HepG2 (cell line): ENCODE data around the gene NFE2L1. TPM values are rescaled to one million over a fixed set of nuclear protein-coding genes. Genes with fewer than 3 reads are reported as not detected.

Experiments used
- AKAP8 ChIP-seq: sonication (generic); formaldehyde crosslinking; IDR thresholded peaks from 2 replicates; pipeline ENCODE4 v1.5.1; 2020; ENCODE audit warnings: mild to moderate bottlenecking, missing genetic modification reagents
- ATAD3A ChIP-seq: sonication (generic); formaldehyde crosslinking; IDR thresholded peaks from 2 replicates; pipeline ENCODE4 v1.4.0; 2020; ENCODE audit warnings: missing genetic modification reagents
- CCDC6 ChIP-seq: sonication (generic); formaldehyde crosslinking; IDR thresholded peaks from 2 replicates; pipeline ENCODE4 v1.8.1; 2022; ENCODE audit warnings: mild to moderate bottlenecking, missing genetic modification reagents, moderate library complexity
- ELF1 ChIP-seq: sonication (generic); formaldehyde crosslinking; IDR thresholded peaks from 2 replicates; pipeline ENCODE4 v1.4.0; 2020; ENCODE audit warnings: missing genetic modification reagents
- HCFC1 ChIP-seq: fragments of 150-350 bp; IDR thresholded peaks from 2 replicates; pipeline ENCODE4 v1.6.1; 2014; ENCODE audit warnings: low read depth, low read length
- HIVEP1 ChIP-seq: sonication (generic); formaldehyde crosslinking; IDR thresholded peaks from 2 replicates; pipeline ENCODE4 v1.4.0; 2020; ENCODE audit warnings: mild to moderate bottlenecking, missing genetic modification reagents
- HOXA3 ChIP-seq: sonication (generic); formaldehyde crosslinking; IDR thresholded peaks from 2 replicates; pipeline ENCODE4 v1.5.0; 2020; ENCODE audit warnings: missing genetic modification reagents
- HOXD1 ChIP-seq: sonication (generic); formaldehyde crosslinking; IDR thresholded peaks from 2 replicates; pipeline ENCODE4 v1.5.0; 2020; ENCODE audit warnings: missing genetic modification reagents
- KMT2B ChIP-seq: IDR thresholded peaks from 2 replicates; pipeline ENCODE4 v1.6.1; 2016; ENCODE audit warnings: missing genetic modification reagents, missing compliant biosample characterization
- MED13 ChIP-seq: sonication (generic); formaldehyde crosslinking; IDR thresholded peaks from 2 replicates; pipeline ENCODE4 v1.5.0; 2020; ENCODE audit warnings: missing genetic modification reagents
- MXD3 ChIP-seq: IDR thresholded peaks from 2 replicates; pipeline ENCODE4 v1.6.1; 2016; ENCODE audit warnings: mild to moderate bottlenecking, missing biosample characterization, missing genetic modification reagents
- NCOA5 ChIP-seq: sonication (generic); formaldehyde crosslinking; IDR thresholded peaks from 2 replicates; pipeline ENCODE4 v1.4.0; 2020; ENCODE audit warnings: missing genetic modification reagents
- NCOR1 ChIP-seq: fragments of 200-600 bp; sonication (generic); IDR thresholded peaks from 2 replicates; pipeline ENCODE4 v1.7.0; 2017; ENCODE audit warnings: antibody characterized with exemption, low read length, borderline replicate concordance
- NFE2L1 ChIP-seq: sonication (generic); formaldehyde crosslinking; IDR thresholded peaks from 2 replicates; pipeline ENCODE4 v1.4.0; 2020; ENCODE audit warnings: missing genetic modification reagents, mild to moderate bottlenecking, borderline replicate concordance
- NFE2L2 ChIP-seq: fragments of 150-350 bp; IDR thresholded peaks from 2 replicates; pipeline ENCODE4 v1.6.1; 2014; ENCODE audit warnings: low read length
- POGZ ChIP-seq: sonication (generic); formaldehyde crosslinking; IDR thresholded peaks from 2 replicates; pipeline ENCODE4 v1.4.0; 2020; ENCODE audit warnings: mild to moderate bottlenecking, missing genetic modification reagents
- REXO4 ChIP-seq: sonication (generic); formaldehyde crosslinking; IDR thresholded peaks from 2 replicates; pipeline ENCODE4 v1.8.0; 2022; ENCODE audit warnings: missing genetic modification reagents, mild to moderate bottlenecking, borderline replicate concordance
- RORA ChIP-seq: sonication (generic); formaldehyde crosslinking; IDR thresholded peaks from 2 replicates; pipeline ENCODE4 v1.5.0; 2020; ENCODE audit warnings: mild to moderate bottlenecking, missing genetic modification reagents, moderate library complexity
- SCMH1 ChIP-seq: sonication (generic); formaldehyde crosslinking; IDR thresholded peaks from 2 replicates; pipeline ENCODE4 v1.9.0; 2021; ENCODE audit warnings: missing genetic modification reagents, mild to moderate bottlenecking, borderline replicate concordance
- SRSF1 ChIP-seq: fragments of 200-400 bp; formaldehyde crosslinking; optimal IDR thresholded peaks from 2 replicates; pipeline ENCODE3; 2017; ENCODE audit warnings: mild to moderate bottlenecking, low read depth, low read length, moderate library complexity
- SRSF9 ChIP-seq: fragments of 200-400 bp; formaldehyde crosslinking; IDR thresholded peaks from 2 replicates; pipeline ENCODE4 v1.6.1; 2018; ENCODE audit warnings: borderline replicate concordance, mild to moderate bottlenecking, low read depth, low read length; ENCODE audit not compliant: insufficient read depth, poor library complexity, severe bottlenecking
- TAF1 ChIP-seq: sonication (generic); formaldehyde crosslinking; IDR thresholded peaks from 2 replicates; pipeline ENCODE4 v1.4.0; 2020; ENCODE audit warnings: missing genetic modification reagents
- TCF7 ChIP-seq: sonication (generic); IDR thresholded peaks from 2 replicates; pipeline ENCODE4 v1.6.1; 2016; ENCODE audit warnings: antibody characterized with exemption, low read depth
- TGIF2 ChIP-seq: IDR thresholded peaks from 2 replicates; pipeline ENCODE4 v1.6.1; 2016; ENCODE audit warnings: control low read depth, missing compliant biosample characterization
- ZNF205 ChIP-seq: IDR thresholded peaks from 2 replicates; pipeline ENCODE4 v1.6.1; 2018; ENCODE audit warnings: missing biosample characterization, missing genetic modification reagents
- ZNF496 ChIP-seq: sonication (generic); formaldehyde crosslinking; IDR thresholded peaks from 2 replicates; pipeline ENCODE4 v1.8.1; 2023; ENCODE audit warnings: mild to moderate bottlenecking, moderate library complexity, missing genetic modification reagents; ENCODE audit not compliant: insufficient replicate concordance
- ZNF569 ChIP-seq: sonication (generic); formaldehyde crosslinking; IDR thresholded peaks from 2 replicates; pipeline ENCODE4 v1.5.0; 2020; ENCODE audit warnings: mild to moderate bottlenecking, missing genetic modification reagents, moderate library complexity, borderline replicate concordance
- ZNF614 ChIP-seq: IDR thresholded peaks from 2 replicates; pipeline ENCODE4 v1.6.1; 2018; ENCODE audit warnings: missing biosample characterization, missing genetic modification reagents, inconsistent platforms, borderline replicate concordance
- ZNF7 ChIP-seq: IDR thresholded peaks from 2 replicates; pipeline ENCODE4 v1.6.1; 2016; ENCODE audit warnings: missing biosample characterization, missing genetic modification reagents
- ZNF720 ChIP-seq: sonication (generic); formaldehyde crosslinking; IDR thresholded peaks from 2 replicates; pipeline ENCODE4 v1.4.0; 2020; ENCODE audit warnings: missing genetic modification reagents
- ZNF737 ChIP-seq: sonication (generic); formaldehyde crosslinking; IDR thresholded peaks from 2 replicates; pipeline ENCODE4 v1.5.0; 2020; ENCODE audit warnings: missing genetic modification reagents, mild to moderate bottlenecking, borderline replicate concordance
- ZNF746 ChIP-seq: sonication (generic); formaldehyde crosslinking; IDR thresholded peaks from 2 replicates; pipeline ENCODE4 v1.8.0; 2022; ENCODE audit warnings: mild to moderate bottlenecking, missing genetic modification reagents
- ZNF782 ChIP-seq: sonication (generic); formaldehyde crosslinking; IDR thresholded peaks from 2 replicates; pipeline ENCODE4 v1.4.0; 2020; ENCODE audit warnings: missing genetic modification reagents, mild to moderate bottlenecking, borderline replicate concordance
- polyA plus RNA-seq, 8 experiments: library from polyadenylated mRNA; depleted of rRNA in 3 of 8; stranded (reverse) in 7 of 8; unstranded in 1 of 8; fragments of >200 nt; fragmentation: Illumina TruSeq in 4 of 8; extraction: Trizol in 4 of 8; gene quantifications; 2 replicates each; pipeline versions ENCODE4 v1.2.1 to v1.2.3, GENCODE V29; 2011 to 2016; ENCODE audit warnings: low read depth in 4 of 8, missing spikeins in 1 of 8, mixed read lengths in 1 of 8; ENCODE audit not compliant: insufficient read depth in 1 of 8
- total RNA-seq, 5 experiments: library from RNA; depleted of rRNA; stranded (reverse); fragments of >200 nt; fragmentation: Illumina TruSeq; extraction: Trizol; gene quantifications; 2 replicates each; pipeline ENCODE4 v1.2.3, GENCODE V29; 2016; ENCODE audit warnings: low read depth in 1 of 5

NFE2L1 gene
- total and polyA plus RNA-seq, 2 of the 13 experiments (the other 11 are each of a cell fraction or from before 2014, with no cell fraction given) = 67.0 to 234 TPM

DNA sequence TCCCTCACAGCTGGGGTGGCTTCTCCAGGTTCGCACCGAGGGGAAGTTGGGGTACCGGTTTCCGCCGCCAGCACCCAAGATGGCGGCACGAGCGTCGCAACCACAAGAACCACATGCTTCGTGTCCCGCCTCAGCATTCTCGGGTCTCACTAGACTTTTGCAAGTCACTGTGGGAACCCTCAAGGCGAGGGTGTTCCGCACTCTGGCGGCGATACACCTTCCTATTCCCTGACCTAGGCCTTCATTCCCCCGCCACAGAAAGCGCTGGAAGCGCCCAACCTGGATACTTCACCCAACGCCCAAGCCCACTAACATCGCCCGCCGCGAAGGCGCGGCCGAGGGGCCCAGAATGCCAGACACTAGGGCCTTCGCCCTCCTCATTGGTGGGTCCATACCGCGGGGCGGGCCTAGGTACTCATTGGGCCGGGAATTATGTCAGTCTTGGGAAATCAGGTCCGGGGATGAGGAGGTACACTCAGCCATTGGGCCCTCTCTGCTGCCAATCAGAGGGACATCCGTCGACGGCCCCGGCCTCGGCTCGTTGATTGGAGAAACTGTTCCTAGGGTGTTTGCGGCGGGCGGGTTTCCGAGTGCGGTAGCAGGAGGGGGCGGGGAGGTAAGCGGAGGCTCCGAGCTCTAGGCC lies at the start of gene NFE2L1 (continued):
- TF ChIP-seq ZNF782 (peak; percentile 89), TAF1 (CRISPR knock-in tag) (peak; percentile 58), SRSF1 (no peak), CCDC6 (CRISPR knock-in tag) (no peak), ZNF614 (CRISPR knock-in tag) (no peak), SRSF9 (no peak), MED13 (CRISPR knock-in tag) (0 out of 2 replicates have a peak, but pooled peaks have one; percentile 50), ZNF205 (CRISPR knock-in tag) (no peak; the same call in 1 of the 2 replicates), AKAP8 (CRISPR knock-in tag) (no peak), ELF1 (CRISPR knock-in tag) (peak; percentile 48; the same call in 1 of the 2 replicates), KMT2B (peak; percentile 69), HOXA3 (CRISPR knock-in tag) (peak; percentile 88), ATAD3A (no peak), ZNF746 (no peak; the same call in 1 of the 2 replicates), ZNF569 (CRISPR knock-in tag) (peak; percentile 91; the same call in 1 of the 2 replicates), HCFC1 (0 out of 2 replicates have a peak, but pooled peaks have one; percentile 10), MXD3 (CRISPR knock-in tag) (peak; percentile 75; the same call in 1 of the 2 replicates), NCOA5 (CRISPR knock-in tag) (no peak), SCMH1 (CRISPR knock-in tag) (no peak), HOXD1 (no peak; the same call in 1 of the 2 replicates), NCOR1 (no peak; the same call in 1 of the 2 replicates), RORA (CRISPR knock-in tag) (no peak), NFE2L2 (peak; percentile 22; the same call in 1 of the 2 replicates), TGIF2 (CRISPR knock-in tag) (peak; percentile 71; the same call in 1 of the 2 replicates), ZNF496 (CRISPR knock-in tag) (no peak), POGZ (peak; percentile 91), ZNF720 (CRISPR knock-in tag) (no peak), HIVEP1 (CRISPR knock-in tag) (0 out of 2 replicates have a peak, but pooled peaks have one; percentile 28), TCF7 (no peak), ZNF7 (CRISPR knock-in tag) (no peak), REXO4 (CRISPR knock-in tag) (0 out of 2 replicates have a peak, but pooled peaks have one; percentile 79), ZNF737 (CRISPR knock-in tag) (0 out of 2 replicates have a peak, but pooled peaks have one; percentile 63), NFE2L1 (CRISPR knock-in tag) (peak; percentile 85; the same call in 1 of the 2 replicates)
